ENCODE data around the gene CATSPERB. TPM values are rescaled to one million over a fixed set of nuclear protein-coding genes. Genes with fewer than 3 reads are reported as not detected.

The CATSPERB gene
- total and polyA plus RNA-seq, 2 donors (not counting 3 experiments of a cell fraction or from before 2014, with no cell fraction given), result not detected

GRCh38 chr14:91708795-91709194, 23.1 kb downstream of the CATSPERB start:
- TF ChIP-seq JUN (IDR thresholded peaks at IDR 0.05; ENCODE audit: borderline replicate concordance, insufficient read depth, insufficient read length, low read depth) (no peak), MYC (IDR thresholded peaks at IDR 0.05; ENCODE audit: low read depth, low read length) (no peak), POLR2AphosphoS5 (IDR thresholded peaks at IDR 0.05; ENCODE audit: insufficient read depth, low read depth, low read length) (no peak), CTCF (IDR thresholded peaks at IDR 0.05; ENCODE audit: extremely low read depth in 1 of 2, insufficient read depth in 1 of 2, low read depth in 1 of 2, low read length in 2 of 2) (no peak), MAX (IDR thresholded peaks at IDR 0.05; ENCODE audit: insufficient read depth, insufficient read length) (no peak), POLR2A (IDR thresholded peaks at IDR 0.05; ENCODE audit: low read depth, low read length) (no peak), GATA2 (IDR thresholded peaks at IDR 0.05; ENCODE audit: insufficient read depth, insufficient read length, low read depth, low read length) (no peak), FOS (IDR thresholded peaks at IDR 0.05; ENCODE audit: borderline replicate concordance, insufficient read depth, low read length) (no peak), EZH2 (IDR thresholded peaks at IDR 0.05; ENCODE audit: borderline replicate concordance, low read depth, low read length, severe bottlenecking) (no peak)
- Histone ChIP-seq H3K9me1 (replicated peaks; ENCODE audit: control insufficient read depth, extremely low read depth, insufficient read depth, low read length) (no peaks in the 10 kb centered on the region), H3K27me3 (ENCODE audit: control insufficient read depth in 2 of 2, insufficient read depth in 2 of 2, low read length in 2 of 2) (no peaks in the 10 kb centered on the region), H3K9ac (replicated peaks; ENCODE audit: extremely low read depth, insufficient read depth, low read length) (no peak overlapping the region), H3K79me2 (ENCODE audit: control insufficient read depth, insufficient read depth, low read length) (no peaks in the 10 kb centered on the region), H3K4me2 (ENCODE audit: insufficient read depth, low read length) (no peak overlapping the region), H3K36me3 (ENCODE audit: control insufficient read depth in 2 of 2, extremely low read depth in 1 of 2, insufficient read depth in 2 of 2, low read length in 2 of 2) (no peaks in the 10 kb centered on the region), H2AFZ (ENCODE audit: low read depth, low read length) (no peak overlapping the region), H3K4me1 (ENCODE audit: control insufficient read depth, extremely low read depth, insufficient read depth, low read length) (no peaks in the 10 kb centered on the region), H3K9me3 (replicated peaks; ENCODE audit: control insufficient read depth, insufficient read depth, low read length) (no peaks in the 10 kb centered on the region), H3K4me3 (replicated peaks in 1 of 3; ENCODE audit: insufficient read depth in 1 of 3, low read depth in 1 of 3, low read length in 3 of 3) (no peak overlapping the region), H3K27ac (ENCODE audit: insufficient read depth, low read depth, low read length) (no peak overlapping the region), H4K20me1 (replicated peaks; ENCODE audit: control insufficient read depth, extremely low read depth, insufficient read depth, low read length) (no peaks in the 10 kb centered on the region)
- BruUV-seq (replicated peaks), result no TSS peak
- DNase-seq (ENCODE audit: low read depth, low spot score) (no peak), FAIRE-seq (no peak)
- dilution Hi-C loops (cut with MboI; ENCODE audit: extremely low pct_ligation_motif_present, low sequenced_read_pairs) (no loop called here), intact Hi-C loops (cut with micrococcal nuclease) (loop anchor here (1.0 kb wide), 1 partner anchor 102 kb away; no protein-coding TSS in a partner anchor)
- ChIA-PET POLR2A (no interaction called here), CTCF (no interaction called here)

Data from endothelial cell of umbilical vein (primary cell).